HG02870 (cell line): Measurements from ENCODE around the gene UPB1.
A peak's percentile ranks its signal among the peaks of the same experiment; 100 is the strongest.

Experiments
- ATAC-seq: cut with Tn5 transposase; IDR thresholded peaks from one replicate; pipeline ENCODE4 v1.9.1; 2021; ENCODE audit warnings: mild to moderate bottlenecking, moderate library complexity; ENCODE audit not compliant: unreplicated experiment

Gene UPB1

GRCh38 chr22:24494528-24495364 lies at the start of gene UPB1:
TSS of gene UPB1 (plus strand) at chr22:24495332. CDS start at chr22:24495404, 72 bp downstream.
- no peak for ATAC-seq

DNA sequence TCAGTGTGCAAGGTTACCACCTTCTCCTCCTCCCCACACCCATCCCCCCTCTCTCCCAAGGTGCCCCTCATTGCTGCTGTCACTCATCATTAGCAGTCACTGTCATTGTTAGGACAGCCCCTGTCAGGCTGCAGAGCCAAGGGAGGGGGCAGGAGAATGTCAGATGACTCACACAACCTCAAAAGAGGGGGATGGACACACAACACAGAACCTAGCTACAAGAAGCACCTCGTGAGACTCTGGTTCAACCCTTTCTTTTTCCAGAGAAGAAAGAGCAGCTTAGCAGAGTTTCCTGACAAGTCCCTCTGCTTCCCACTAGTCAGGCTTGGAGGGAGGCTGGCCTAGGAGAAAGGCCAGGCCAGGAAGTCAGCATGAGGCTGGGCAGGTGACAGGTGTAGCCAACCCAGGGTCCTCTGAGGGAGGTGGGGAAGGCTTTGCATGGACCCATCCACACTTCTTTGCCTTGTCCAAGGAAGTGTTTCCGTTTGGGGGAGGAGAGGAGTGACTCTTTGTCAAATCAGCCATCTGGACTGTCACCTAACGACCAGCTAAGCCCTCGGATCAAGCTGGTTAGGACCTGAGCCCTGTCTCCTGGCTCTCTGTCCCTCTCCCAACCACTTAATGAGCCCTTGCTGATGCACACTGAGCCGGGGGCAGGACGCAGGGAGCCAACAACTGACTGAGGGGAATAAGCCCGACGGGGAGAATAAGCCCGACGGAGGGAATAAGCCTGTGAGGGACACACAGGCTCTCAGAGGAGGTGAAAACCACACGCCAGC lies 49.5 kb upstream of the UPB1 start:
- no peak for ATAC-seq

- no peak for ATAC-seq
Observed at GRCh38 chr22:24446260-24446611, 48.9 kb upstream of the UPB1 start.

DNA sequence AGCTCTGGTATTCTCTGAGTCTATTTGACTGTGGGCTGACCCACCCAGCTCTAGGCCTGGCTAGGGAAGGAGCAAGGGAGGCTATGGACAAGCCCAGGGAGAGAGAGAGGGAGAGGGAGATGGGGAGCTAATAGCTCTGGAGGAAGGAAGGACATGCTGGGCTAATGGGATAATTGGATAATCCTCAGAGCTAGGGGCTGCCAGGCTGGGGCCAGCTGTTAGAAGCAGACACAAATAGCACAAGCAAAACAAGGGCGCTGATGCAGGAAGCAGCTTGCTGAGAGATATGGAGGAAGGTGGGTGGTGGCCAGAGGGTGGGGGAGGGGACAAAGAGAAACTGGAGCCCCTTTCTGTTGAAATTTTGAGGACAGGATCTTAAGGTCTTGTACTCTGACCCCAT lies 44.5 kb upstream of the UPB1 start:
- ATAC-seq: no peak

GRCh38 chr22:24451162-24451561 lies 44.0 kb upstream of the UPB1 start:
- no peak for ATAC-seq

GRCh38 chr22:24453853-24454252 lies 41.3 kb upstream of the UPB1 start:
- ATAC-seq: no peak

GRCh38 chr22:24455039-24455438 lies 40.1 kb upstream of the UPB1 start:
- no peak for ATAC-seq

DNA sequence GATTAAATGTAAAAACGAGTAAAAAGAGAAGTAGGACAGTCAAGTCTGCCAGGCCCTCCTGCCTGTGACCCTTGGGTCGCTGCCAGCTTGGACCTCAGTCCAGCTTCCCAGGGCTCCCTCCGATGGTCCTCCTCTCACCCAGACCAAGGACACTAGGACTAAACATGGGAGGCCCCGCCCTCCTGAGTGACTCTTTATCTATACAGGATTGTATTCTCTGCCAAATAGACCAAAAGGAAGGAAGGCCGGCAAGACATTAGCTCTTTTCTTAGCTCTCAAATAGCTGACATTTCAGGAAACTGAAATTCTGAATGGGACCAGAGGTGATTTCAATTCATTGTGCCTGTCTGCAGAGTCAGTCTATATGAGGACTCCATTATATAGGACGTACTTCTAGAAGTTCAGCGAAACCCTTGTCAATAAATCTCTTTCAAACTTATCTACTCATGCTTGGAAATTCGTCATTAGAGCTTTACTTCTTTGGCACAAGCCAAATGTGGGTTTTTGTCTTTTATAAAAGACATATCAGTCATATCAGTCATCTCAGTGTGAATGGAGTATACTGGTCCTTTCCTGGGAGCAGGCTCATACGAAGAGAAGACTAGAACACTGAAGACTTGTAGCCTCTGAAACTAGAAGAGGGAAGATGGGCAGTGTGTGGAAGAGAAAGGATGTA lies 39.2 kb upstream of the UPB1 start:
- no peak for ATAC-seq

- no peak for ATAC-seq
Observed at GRCh38 chr22:24457894-24458420, 37.2 kb upstream of the UPB1 start.

- ATAC-seq: no peak
Observed at GRCh38 chr22:24459911-24460310, 35.2 kb upstream of the UPB1 start.

DNA sequence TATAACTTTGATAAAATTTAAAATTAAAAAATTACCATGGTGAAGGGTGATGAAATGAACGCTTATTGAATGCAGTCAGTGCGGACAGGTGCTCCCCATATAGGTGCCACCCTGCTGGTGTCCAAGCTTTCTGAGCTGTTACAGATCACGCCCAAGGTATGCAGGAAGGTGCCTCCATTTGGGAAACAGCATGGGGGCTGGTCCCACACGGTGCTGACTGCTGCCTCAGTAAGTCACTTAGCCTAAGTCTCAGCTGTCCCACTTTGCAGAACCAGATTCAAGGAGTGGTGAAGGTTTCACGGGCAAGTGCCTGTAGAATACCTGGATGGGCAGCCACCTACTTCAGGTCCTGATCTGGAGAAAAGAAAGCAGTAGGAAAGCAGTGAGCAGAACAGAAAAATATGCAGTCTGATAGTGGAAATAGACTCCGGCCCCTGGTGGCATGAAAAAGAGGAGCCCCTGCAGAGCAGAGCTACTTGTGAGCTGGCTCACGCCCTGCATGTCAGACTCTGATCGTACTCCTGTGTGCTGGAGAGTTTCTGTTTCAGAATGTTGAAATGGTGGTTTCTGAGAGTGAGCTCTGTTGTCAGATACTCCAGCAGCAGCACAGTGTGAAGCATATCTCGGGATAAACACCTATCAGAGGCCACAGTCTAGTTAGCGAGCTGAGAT lies 34.6 kb upstream of the UPB1 start:
- peak; percentile 45 for ATAC-seq

DNA sequence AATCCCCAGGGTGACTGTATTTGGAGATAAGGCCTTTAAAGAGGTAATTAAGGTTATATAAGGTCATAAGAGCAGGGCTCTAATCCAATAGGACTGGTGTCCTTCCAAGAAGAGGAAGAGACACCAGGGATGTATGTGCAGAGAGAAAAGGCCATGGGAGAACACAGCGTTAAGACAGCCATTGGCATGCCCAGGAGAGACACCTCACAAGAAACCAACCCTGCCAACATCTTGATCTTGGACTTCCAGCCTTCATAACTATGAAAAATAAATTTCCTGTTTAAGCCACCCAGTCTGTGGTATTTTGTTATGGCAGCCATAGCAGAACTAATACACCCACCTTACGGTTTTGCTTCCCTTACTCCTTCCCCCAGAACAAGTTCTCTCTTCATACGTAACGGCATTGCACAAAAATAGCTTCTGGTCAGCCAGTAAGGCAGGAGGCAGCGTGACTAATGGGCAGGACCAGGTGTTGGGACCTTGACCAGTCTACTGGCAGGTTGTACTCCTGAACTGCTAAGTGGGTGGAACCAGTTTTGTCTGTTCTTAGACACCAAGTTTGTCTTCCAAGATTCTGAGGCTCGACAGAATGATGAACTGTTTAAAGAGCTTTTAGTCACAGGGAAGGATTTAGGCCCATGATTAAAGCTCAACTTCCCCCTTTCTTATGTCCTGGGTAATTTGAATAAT lies 31.9 kb upstream of the UPB1 start:
- no peak for ATAC-seq

DNA sequence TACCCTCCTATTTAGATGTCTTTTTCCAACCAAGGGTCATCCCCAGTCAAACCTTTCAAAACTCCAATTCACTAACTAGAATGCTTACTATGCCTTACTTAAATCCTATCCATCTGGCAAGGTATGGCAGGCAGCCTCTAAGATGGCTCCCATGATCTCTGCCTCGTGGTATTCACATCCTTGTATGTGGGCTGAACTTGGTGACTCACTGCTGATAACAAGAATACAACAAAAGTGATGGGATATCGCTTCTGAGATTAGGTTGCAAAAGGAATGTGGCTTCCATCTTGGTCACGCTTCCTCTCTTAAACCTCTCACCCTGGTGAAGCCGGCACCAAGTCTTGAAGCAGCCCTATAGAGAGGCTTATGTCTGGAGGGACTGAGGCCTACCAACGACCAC lies 29.6 kb upstream of the UPB1 start:
- no peak for ATAC-seq

GRCh38 chr22:24465975-24466374 lies 29.2 kb upstream of the UPB1 start:
- ATAC-seq: no peak

DNA sequence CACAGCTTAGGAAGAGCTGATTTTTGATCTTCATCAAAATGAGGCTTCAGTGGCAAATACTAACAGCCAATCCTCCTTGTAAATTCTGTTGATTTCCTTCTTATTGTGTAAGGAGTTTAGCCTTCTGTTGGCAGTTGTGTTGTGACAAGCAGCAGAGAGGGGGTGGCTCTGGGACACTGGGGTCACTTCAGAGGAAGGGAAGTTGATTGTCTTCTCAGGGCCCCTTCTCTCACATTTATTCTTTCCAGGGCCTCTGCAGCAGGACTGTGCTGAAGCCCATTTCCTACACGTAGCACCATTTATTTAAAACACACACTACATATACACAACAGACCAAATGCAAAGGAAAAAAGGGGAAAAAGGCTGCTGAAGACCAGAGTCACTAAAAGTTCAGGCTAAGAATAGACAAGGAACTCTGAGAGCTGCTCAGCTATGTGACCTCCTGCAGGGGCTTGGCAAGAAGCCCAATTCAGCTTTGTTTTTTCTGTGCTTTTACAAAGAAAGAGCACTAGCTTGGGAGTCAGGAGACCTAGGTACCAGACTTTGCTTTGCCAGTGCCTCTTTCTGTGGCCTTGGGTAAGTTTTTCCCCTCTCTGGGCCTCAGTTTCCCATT lies 28.3 kb upstream of the UPB1 start:
- no peak for ATAC-seq

DNA sequence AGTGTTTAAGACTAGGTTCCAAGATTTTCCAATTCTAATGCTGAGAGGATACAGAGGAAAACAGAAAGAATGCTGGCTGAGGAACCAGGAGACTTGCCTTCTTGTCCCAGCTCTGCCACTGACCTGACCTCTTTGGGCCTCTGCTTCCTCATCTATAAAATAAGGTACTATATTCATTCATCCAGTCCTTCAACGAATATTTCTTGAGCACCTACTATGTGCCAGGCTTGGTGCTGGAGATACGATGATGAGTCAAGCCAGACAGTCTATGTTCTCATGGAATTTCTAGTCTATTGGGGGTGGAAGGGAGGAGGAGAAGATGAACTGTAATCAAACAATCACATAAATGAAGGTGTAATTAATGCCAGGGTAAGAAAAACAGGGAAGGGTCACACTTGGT lies 27.8 kb upstream of the UPB1 start:
- ATAC-seq: no peak

DNA sequence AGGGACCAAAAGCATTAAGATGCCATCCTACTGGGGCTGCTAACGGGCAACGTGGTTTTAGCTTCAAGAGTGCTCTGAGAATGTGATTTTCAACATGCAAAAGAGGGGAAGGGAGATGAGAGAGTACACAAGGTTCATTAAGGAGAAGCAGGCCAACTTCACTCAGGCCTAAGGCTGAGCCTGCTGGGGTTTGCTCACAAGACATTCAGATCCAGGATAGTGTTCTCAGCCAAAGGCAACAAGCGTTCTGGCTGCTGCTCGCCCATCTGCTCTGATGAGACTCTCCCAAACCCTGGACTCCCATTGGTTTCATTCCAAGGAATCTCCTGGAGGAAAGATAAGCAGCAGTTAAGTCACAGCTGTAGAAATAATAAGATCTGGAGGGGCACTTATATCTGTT lies 23.6 kb upstream of the UPB1 start:
- no peak for ATAC-seq

GRCh38 chr22:24473284-24473683 lies 21.8 kb upstream of the UPB1 start:
- no peak for ATAC-seq

DNA sequence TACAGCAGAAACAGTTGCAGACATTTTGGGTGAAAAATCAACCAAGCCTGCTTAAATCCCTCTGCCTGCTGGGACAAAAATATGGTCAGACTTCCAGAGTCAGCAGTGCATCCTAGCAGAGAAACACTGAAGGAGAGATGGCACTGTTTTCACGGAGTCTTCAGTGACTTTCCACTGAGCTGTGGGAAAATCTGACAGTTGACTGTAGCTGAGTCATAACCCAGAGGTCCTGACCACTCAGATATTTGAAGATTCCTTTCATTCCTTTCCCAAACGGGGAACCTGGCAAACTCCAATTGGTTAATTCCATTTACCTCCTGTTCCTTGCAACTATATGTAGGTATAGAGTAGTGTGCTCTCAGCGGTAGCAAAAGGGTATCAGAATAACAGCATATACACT lies 20.9 kb upstream of the UPB1 start:
- no peak for ATAC-seq

DNA sequence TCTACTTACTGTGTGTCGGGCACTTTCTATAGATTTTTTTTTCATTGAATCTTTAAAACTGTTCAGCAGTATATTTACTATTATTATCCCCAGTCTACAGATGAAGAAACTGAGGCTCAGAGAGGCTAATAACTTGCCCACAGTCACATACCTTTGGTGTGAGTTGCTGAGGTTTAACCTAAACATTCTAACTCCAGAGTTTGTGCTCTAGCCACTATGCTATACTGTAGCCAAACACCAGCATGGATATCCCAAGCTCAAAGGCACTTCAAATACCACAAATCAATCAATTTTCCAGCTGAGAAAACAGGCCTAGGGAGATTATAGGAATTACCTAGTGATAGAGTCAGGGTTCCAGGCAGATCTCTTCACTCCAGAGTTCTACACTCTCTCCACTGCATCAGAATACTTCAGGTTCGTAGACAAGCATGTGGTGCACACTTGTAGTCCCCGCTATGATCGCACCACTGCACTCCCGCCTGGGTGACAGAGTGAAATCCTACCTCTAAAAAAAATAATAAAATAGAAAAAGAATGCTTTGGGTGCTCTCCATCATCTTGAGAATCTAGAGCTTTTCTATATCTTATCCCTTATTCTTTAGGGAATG lies 20.4 kb upstream of the UPB1 start:
- no peak for ATAC-seq
